CD4-positive, alpha-beta T cell treated with Interleukin-4 for 4 hours (primary cell): ENCODE data around the gene TPI1.
"Not testable (repeated sequence)": the region's sequence is repeated elsewhere in the genome, so short reads cannot be mapped to it uniquely, and the experiment has no call there.

ENCODE experiments used
- DNase-seq: peaks from one replicate; pipeline ENCODE4 v3.0.0-alpha.2; 2020

TPI1 gene

DNA sequence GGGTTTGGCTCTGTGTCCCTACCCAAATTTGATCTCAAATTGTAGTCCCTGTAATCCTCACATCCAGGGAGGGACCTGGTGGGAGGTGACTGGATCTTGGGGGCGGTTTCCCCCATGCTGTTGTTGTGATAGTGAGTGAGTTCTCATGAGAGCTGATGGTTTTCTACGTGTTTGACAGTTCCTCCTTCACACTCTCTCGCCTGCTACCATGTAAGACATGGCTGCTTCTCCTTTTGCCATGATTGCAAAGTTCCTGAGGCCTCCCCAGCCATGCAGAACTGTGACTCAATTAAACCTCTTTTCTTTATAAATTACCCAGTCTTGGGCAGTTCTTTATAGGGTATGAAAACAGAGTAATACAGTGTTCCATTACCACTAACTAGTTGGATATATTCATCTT lies 27.0 kb downstream of the TPI1 start:
- no peak for DNase-seq

DNA sequence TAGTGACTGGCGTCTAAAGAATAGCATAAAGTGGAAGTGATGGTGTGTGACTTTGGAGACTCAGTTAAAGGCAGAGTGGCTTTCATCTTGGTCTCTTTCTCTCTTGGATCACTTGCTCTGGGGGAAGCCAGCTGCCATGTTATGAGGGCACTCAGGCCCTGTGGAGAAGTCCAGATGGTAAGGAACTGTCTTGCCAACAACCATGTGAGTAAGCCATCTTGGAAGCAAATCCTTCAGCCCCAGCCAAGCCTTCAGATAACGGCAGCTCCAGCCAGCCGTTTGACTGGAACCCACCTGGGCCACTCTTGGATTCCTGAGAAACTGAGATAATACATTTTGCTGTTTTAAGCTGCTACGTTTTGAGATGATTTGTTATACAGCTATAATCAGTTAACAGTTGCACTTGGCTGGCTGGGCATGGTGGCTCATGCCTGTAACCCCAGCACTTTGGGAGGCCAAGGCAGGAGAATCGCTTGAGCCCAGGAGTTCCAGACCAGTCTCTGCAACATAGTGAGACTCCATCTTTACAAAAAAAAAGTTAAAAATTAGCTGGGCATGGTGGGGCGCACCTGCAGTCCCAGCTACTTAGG lies 29.6 kb downstream of the TPI1 start:
- no peak for DNase-seq

DNA sequence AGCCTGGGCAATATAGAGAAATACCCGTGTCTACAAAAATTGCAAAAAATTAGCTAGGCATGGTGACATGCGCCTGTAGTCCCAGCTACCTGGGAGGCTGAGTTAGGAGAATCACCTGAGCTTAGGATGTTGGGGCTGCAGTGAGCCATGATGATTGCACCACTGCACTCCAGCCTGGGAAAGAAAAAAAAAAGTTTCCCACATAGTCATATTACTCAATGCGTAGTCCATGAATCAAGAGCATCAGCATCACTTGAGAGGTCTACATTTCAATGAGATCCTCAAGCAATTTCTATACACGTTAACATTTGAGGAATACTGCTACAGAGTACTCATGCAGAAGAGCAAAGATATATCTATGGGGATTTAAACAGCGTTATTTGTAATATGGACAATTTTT lies 32.1 kb downstream of the TPI1 start:
- DNase-seq, result no peak

DNA sequence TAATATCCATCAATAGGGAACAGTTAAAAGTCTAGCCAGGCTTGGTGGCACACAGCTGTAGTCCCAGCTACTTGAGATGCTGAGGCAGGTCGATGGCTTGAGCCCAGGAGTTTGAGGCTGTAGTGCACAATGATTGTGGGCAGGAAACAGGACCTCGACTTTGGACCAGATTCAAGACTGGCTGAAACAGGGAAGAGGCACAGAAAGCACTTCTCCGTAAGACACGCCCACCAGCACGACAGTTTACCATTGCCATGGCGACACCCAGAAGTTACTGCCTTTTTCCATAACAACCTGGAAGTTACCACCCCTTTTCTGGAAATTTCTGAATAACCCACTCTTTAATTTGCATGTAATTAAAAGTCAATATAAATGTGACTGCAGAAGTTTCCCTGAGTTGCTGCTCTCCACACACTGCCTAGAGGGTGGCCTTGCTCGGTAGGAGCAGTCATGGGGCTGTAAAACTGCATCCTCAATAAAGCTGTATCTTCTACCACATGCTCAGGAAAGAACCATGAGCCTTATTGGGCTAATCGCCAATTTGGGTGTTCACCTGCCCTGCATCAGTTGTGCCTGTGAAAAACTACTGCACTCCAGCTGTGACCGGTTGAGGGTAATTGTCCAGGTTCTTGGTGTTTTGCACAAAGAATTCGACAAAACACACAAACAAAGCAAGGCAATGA lies 32.6 kb downstream of the TPI1 start:
- DNase-seq, result peak; percentile 37

DNA sequence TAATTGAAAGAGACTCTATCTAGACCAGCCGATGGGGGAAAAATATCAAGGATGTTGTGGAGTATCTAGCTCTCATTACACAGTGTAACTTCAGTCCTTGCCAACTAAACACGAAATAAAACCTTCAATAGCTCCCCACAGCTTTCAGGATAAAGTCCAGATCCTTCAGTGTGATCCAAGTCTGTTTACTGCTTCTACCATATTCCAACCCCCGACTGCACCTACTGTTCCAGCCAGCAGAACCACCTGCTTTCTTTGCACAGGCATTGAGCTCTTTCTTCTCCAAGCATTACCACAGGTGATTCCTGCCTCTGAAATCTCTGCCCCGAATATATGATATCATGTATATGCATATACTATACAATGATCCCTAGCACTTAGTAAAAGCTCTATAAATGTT lies 35.1 kb downstream of the TPI1 start:
- DNase-seq, result no peak

DNA sequence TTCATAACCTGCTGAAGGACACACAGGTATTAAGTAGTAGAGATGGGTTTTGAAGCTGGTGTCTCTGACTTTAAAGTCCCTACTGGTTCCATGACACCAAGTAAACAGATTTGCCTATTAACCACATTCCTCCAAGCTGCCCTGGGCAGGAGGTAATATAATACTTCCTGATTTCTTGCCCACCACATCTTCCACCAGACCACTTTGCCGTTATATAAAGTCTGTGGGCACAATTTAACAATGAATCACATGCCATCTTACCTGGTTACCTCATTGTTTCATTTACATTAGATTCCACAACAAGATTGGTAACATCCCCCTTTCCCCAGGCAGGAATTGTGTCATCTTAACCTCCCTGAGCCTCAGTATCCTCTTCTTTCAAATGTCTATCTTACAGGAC lies 36.4 kb downstream of the TPI1 start:
- DNase-seq, result no peak

DNA sequence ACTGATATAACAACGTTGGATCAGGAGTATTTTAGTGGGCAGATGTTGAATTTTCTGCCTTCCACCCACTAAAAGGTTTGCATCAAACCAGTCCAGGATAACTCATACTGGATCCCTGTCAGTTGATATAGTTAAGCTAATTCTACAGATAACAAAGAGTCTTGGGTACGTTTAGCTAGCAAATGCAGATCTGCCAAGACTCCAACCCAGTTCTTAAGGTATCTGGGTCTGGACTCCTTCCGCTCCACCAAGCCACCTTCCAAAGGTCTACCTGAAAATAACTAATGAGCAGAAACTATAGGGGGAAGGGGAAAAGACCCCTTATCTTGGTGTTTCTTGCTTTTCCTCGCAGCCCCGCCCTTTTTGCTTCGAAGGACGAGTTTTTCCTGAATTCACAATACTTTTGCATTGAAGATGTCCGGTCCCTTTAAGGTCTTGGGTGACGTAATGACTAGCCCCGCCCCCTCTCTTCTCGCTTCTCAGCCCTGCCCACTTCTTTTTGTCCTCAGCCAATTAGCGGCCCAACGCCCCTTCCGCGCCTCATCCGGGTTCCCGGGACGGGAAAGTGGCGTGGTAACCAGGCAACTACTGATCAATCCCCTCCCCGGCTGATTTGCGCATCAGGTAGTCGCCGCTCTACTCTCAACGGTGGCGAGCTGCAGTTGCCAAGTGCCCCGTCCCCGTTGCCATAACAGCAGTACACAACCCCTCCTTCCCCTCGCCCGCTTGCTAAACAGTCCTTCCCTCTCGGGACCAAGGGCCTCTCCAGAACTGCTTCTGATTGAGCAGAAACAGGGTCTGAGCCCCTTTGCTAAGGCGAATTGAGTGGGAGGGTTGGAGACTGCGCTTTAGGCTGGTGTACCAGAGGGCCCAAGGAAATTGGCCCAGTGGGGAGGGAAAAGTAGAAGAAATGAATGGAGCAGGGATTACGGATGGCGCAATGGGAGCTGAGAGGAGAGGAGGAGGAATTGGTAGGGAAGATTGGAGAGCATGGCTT lies 37.2 kb downstream of the TPI1 start, which contains the start of gene LRRC23:
Gene LRRC23 (plus strand): TSS at position 543 of the 997 bp plus-strand sequence. CDS start 812 bp downstream, outside the sequence.
- peak; percentile 99 for DNase-seq

DNA sequence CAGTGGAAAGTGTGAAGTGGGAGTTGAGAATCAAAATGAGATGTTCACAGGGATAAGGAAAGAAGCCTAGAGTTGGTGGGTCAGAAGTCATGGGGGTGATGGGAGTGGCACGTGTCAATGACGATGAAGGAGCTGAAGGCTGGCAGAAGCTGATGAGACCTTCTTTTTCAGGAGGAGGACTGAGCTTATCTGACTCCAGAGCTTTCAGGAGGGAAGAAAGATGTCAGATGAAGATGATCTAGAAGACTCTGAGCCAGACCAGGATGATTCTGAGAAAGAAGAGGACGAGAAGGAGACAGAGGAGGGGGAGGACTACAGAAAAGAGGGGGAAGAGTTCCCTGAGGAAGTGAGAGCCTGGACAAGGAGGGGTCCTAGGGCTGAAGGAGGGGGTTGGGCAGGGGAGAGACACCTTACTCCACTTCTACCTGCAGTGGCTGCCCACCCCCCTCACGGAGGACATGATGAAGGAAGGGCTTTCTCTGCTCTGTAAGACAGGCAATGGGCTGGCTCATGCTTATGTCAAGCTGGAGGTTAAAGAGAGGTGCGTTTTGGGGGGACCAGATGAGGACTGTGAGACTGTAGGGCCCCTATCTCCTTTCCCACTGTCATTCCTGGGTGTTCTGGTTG lies 38.2 kb downstream of the TPI1 start:
- no peak for DNase-seq

DNA sequence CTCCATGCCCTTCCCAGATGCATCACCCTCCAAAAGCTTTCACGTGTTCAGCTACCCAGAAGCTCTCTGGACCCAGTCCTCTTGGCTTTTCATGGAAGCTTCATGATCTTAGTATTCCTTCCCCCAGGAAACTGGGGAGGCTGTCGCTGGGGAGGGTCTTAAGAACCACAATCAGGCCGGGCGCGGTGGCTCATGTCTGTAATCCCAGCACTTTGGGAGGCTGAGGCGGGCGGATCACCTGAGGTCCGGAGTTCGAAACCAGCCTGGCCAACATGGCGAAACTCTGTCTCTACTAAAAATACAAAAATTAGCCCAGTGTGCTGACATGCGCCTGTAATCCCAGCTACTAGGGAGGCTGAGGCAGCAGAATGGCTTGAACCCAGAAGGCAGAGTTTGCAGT lies 40.8 kb downstream of the TPI1 start:
- not testable (repeated sequence) for DNase-seq

DNA sequence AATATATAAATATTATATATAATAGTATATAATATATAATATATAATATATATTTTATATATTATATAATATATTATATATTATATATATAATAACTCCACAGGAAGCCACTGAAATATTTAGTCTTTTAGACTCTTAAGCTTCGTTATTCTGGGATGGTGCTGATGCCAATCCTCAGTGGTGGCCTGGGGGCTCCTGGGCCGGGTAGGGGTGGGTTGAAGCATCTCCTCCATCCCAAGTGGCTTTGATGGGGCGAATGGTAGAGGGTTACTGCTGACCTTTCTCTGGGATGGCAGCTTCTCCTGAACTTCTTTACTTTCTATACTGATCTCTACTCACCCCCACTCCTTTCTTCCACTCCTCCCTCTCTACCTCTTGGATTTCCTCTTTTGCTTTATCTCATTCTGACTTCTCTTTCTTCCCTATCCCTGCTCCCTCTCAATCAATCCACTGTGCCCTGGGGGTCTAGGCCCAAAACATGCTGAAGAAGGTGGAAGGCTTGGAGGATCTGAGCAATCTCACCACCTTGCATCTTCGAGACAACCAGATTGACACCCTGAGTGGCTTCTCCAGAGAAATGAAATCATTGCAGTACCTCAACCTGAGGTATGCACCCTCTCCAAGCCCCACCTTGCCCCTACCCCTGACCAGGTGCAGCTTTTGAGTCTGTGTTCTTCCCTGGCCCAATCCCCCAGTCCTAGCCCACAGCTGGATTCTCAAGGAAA lies 42.3 kb downstream of the TPI1 start:
- DNase-seq, result no peak

DNA sequence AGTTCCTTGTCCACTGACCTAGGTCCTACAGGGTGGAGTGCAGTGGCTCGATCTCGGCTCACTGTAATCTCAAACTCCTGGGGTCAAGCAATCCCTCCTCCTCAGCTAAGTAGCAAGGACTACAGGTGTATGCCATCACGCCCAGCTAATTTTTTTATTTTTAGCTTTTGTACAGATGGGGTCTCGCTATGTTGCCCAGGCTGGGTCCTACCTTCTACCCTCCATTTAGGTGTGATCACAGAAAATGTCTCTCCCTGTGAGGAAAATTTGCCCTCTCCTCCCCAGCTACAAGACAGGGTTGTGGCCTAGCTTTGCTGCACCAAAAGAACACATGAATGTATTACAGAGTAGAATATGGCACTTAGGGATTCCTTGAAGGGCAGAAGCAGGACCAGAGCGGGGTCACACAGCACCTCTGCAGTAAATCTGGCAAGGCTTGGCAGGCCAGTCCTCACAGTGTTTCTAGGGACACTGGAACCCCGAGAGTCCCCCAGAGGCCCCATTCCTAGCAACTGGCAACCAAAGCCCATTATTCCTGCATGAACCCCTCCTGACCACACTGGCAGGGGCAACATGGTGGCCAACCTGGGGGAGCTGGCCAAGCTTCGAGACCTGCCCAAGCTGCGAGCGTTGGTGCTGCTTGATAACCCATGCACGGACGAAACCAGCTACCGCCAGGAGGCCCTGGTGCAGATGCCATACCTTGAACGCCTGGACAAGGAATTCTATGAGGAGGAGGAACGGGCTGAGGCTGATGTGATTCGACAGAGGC lies 45.0 kb downstream of the TPI1 start:
- DNase-seq, result no peak

DNA sequence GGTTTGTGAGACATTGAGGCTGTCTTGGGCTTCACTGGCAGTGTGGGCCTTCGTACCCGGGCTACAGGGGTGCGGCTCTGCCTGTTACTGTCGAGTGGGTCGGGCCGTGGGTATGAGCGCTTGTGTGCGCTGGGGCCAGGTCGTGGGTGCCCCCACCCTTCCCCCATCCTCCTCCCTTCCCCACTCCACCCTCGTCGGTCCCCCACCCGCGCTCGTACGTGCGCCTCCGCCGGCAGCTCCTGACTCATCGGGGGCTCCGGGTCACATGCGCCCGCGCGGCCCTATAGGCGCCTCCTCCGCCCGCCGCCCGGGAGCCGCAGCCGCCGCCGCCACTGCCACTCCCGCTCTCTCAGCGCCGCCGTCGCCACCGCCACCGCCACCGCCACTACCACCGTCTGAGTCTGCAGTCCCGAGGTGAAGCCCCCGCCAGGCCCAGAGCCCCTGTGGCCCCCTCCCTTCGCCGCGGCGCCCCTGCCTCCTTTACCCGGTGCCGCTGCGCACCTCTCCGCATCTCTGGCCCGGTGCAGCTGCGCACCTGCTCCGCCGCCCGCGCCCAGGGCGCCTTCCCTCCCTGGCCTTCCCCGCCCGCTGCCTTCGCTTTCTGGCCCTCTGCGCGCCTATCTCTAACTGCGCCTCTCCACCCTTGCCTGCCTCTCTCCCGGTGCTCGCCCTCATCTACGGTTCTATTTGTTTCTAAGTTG lies 47.1 kb downstream of the TPI1 start, which contains the start of gene ENO2:
Gene ENO2 (plus strand): TSS at position 335 of the 701 bp plus-strand sequence. CDS start 1,253 bp downstream, outside the sequence.
- peak; percentile 90 for DNase-seq

DNA sequence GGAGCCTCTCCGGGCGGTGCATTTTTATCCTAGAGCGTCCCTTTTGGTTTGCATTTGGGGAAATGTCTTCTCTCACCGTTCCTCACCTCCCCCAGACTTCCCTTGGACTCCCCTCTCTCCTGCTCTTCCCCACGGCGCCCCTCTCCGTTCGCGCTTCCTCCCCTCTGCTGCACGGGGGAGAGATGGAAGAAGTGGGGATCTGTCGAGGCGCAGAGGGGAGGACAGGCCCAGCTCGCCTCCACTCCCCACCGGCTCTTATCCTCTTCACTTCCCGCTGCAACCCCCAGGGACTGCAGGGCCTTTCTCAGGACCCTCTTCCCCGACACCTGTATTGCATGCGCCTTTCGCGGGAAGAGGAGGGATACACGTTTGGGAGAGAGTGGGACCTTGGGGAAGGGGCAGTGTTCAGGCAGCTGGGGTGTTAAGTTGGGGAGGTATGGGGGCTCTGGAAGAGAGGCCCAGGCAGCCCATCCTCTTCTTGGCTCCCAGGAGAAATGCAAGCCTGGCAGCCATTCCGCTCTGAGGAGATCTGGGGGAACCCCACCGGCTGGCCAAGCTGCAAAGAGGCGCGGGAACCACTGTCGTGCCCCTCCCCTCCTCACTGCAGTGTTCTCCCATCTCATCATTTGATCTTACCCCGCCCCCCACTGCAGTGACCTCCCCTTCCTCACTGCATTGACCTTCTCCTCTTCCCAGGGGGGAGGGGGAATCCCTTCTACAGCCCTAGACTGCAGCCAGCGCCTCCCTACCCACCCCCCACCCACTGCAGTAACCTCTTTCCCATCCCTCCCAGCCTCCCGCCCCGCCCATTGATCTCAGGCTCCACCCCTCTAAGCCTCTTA lies 47.8 kb downstream of the TPI1 start:
- DNase-seq, result no peak

DNA sequence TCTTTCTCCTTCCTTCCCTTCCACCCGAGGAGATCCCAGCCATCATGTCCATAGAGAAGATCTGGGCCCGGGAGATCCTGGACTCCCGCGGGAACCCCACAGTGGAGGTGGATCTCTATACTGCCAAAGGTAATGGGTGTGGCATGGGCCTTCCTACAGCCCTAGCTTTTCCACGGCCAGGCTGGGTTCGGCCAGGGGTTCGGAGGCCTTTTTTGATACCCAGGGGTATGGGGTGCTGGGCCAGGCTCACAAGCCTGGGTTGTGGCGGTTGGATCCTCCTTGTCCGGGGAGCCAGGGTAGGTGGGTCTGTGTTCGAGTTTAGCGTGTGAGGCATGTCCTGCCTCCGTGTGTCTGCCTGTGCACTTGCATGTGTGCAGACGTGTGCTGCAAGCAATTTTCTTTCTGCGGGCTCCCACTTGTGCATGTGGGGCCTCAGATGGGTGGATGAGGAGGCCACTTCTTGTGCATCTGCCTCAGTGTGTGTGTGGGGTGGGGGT lies 48.5 kb downstream of the TPI1 start:
- DNase-seq, result no peak

DNA sequence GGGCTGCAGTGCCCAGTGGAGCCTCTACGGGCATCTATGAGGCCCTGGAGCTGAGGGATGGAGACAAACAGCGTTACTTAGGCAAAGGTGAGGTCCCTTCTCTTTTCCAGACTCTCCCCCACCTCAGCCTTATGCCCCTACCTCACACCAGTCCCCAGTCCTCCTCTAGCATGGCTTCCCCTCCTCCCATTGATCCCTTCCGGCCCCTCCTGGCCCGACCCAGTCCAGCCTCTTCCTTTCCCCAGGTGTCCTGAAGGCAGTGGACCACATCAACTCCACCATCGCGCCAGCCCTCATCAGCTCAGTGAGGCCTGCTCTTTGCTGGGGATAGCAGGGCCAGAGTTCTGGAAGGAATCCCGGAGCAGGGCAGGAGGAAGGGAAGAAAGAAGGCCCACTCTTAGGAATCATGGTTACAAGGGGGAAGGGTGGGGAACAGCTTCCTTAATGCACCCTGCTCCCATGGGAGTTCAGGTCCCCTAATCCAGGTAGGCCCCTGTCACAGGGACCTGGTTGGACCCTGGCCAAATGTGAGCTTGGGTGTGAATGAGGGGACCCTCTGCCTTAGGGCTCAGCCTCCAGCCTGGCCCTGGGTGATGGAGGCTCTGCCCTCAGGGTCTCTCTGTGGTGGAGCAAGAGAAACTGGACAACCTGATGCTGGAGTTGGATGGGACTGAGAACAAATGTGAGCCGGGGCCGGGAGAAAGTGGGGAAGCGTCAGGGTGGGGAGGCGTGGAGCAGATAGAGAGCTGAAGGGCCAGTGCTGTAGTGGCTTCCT lies 49.3 kb downstream of the TPI1 start:
- no peak for DNase-seq

DNA sequence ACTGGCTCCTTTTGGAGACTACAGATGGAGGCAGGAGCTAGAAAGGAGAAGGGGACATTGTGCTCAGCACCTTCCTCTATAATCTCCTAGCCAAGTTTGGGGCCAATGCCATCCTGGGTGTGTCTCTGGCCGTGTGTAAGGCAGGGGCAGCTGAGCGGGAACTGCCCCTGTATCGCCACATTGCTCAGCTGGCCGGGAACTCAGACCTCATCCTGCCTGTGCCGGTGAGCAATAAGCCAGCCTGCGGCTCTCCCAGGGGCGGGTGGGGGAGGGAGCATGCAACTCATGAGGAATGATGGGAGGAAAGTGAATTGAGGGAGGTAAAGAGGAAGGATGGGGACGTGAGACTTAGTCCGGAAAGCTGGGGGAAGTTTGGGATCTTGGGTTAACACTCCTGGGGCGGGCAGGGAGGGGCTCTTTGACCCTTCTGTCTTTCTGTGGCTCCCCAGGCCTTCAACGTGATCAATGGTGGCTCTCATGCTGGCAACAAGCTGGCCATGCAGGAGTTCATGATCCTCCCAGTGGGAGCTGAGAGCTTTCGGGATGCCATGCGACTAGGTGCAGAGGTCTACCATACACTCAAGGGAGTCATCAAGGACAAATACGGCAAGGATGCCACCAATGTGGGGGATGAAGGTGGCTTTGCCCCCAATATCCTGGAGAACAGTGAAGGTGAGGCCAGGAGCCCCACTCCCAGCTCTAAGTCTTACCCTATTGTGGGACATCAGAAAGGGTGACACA lies 50.3 kb downstream of the TPI1 start:
- no peak for DNase-seq

DNA sequence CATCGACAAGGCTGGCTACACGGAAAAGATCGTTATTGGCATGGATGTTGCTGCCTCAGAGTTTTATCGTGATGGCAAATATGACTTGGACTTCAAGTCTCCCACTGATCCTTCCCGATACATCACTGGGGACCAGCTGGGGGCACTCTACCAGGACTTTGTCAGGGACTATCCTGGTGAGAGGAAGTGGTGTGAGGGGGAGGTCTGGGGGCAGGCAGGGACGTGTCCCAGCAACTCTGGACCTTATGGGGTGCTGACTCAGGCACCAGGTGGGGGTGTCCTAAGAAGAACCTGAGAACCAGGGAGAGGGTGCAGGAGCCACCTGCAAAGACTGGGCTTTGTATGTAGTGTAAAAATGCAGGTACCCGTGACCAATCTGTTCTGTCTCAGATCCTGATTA lies 52.3 kb downstream of the TPI1 start:
- DNase-seq, result no peak
